T follicular helper cell (primary cell): ENCODE measurements around the gene PRPF8.
"Not testable (repeated sequence)": the region's sequence is repeated elsewhere in the genome, so short reads cannot be mapped to it uniquely, and the experiment has no call there.

ENCODE experiments used
- DNase-seq: peaks from one replicate; pipeline ENCODE4 v3.0.0-alpha.2; 2020; ENCODE audit warnings: low read depth

Gene PRPF8

GRCh38 chr17:1716076-1716911 is 31.6 kb upstream of the PRPF8 start:
- DNase-seq, result peak; percentile 100

GRCh38 chr17:1715803-1716075 is 31.1 kb upstream of the PRPF8 start:
- DNase-seq, result no peak

GRCh38 chr17:1714980-1715802 is 30.5 kb upstream of the PRPF8 start:
- no peak for DNase-seq

- DNase-seq, result no peak
Observed at GRCh38 chr17:1714427-1714979, 29.8 kb upstream of the PRPF8 start.

GRCh38 chr17:1713878-1714426 is 29.3 kb upstream of the PRPF8 start:
- DNase-seq, result no peak

- DNase-seq, result no peak
Observed at GRCh38 chr17:1713160-1713877, 28.7 kb upstream of the PRPF8 start.

- no peak for DNase-seq
Observed at GRCh38 chr17:1712271-1712670, 27.6 kb upstream of the PRPF8 start.

GRCh38 chr17:1711804-1712203 is 27.1 kb upstream of the PRPF8 start:
- DNase-seq, result no peak

- no peak for DNase-seq
Observed at GRCh38 chr17:1710807-1711553, 26.3 kb upstream of the PRPF8 start.

GRCh38 chr17:1709971-1710806 is 25.5 kb upstream of the PRPF8 start, which contains the start of gene TLCD2:
Gene TLCD2 (minus strand): TSS chr17:1710377. CDS start chr17:1710242, 135 bp downstream.
- no peak for DNase-seq

GRCh38 chr17:1709403-1709951 is 24.8 kb upstream of the PRPF8 start:
- DNase-seq, result no peak

- not testable (repeated sequence) for DNase-seq
Observed at GRCh38 chr17:1708791-1709346, 24.2 kb upstream of the PRPF8 start.

GRCh38 chr17:1707107-1707506 is 22.4 kb upstream of the PRPF8 start:
- no peak for DNase-seq

GRCh38 chr17:1705004-1705403 is 20.3 kb upstream of the PRPF8 start:
- no peak for DNase-seq

GRCh38 chr17:1703063-1703462 is 18.4 kb upstream of the PRPF8 start:
- DNase-seq, result no peak

- DNase-seq, result not testable (repeated sequence)
Observed at GRCh38 chr17:1699891-1700290, 15.2 kb upstream of the PRPF8 start.

GRCh38 chr17:1697681-1698080 is 13.0 kb upstream of the PRPF8 start:
- no peak for DNase-seq

GRCh38 chr17:1695365-1695764 is 10.7 kb upstream of the PRPF8 start:
- no peak for DNase-seq

GRCh38 chr17:1693339-1693738 is 8.7 kb upstream of the PRPF8 start:
- DNase-seq, result no peak
